NCI-H2196 treated with DMSO at 0.1 percent for 48 hours (cell line): ENCODE results near the gene MELTF.

ENCODE experiments used
- DNase-seq: peaks from one replicate; lab custom pipeline; 2025; ENCODE audit not compliant: unreplicated experiment; lab: John Stamatoyannopoulos, UW

Gene MELTF

GRCh38 chr3:197027151-197027895 is 2.3 kb downstream of the MELTF start:
- no peak for DNase-seq

GRCh38 chr3:197026481-197026866 is 3.1 kb downstream of the MELTF start:
- no peak for DNase-seq

GRCh38 chr3:197025736-197026480 is 3.7 kb downstream of the MELTF start:
- no peak for DNase-seq

- DNase-seq: no peak
These were observed 4.5 kb downstream of the MELTF start for GRCh38 chr3:197024881-197025735.

- DNase-seq: no peak
These were observed 5.5 kb downstream of the MELTF start for GRCh38 chr3:197023998-197024651.

GRCh38 chr3:197023241-197023997 is 6.2 kb downstream of the MELTF start:
- DNase-seq: peak; percentile 53

GRCh38 chr3:197022405-197023231 is 7.0 kb downstream of the MELTF start:
- no peak for DNase-seq

- no peak for DNase-seq
These were observed 7.8 kb downstream of the MELTF start for GRCh38 chr3:197021729-197022404.

GRCh38 chr3:197021231-197021630 is 8.4 kb downstream of the MELTF start:
- no peak for DNase-seq

GRCh38 chr3:197019535-197019934 is 10.1 kb downstream of the MELTF start:
- DNase-seq: no peak

- DNase-seq: no peak
These were observed 10.6 kb downstream of the MELTF start for GRCh38 chr3:197019021-197019420.

GRCh38 chr3:197017003-197017402 is 12.6 kb downstream of the MELTF start:
- no peak for DNase-seq

- no peak for DNase-seq
These were observed 13.6 kb downstream of the MELTF start for GRCh38 chr3:197015790-197016736.

GRCh38 chr3:197014942-197015575 is 14.6 kb downstream of the MELTF start:
- DNase-seq: no peak

- DNase-seq: no peak
These were observed 15.6 kb downstream of the MELTF start for GRCh38 chr3:197014024-197014423.

- no peak for DNase-seq
These were observed 17.1 kb downstream of the MELTF start for GRCh38 chr3:197012540-197012883.

GRCh38 chr3:197011780-197012539 is 17.7 kb downstream of the MELTF start:
- DNase-seq: no peak
